HepG2 (cell line): Measurements from ENCODE around the gene SGSM1. TPM values are rescaled to one million over a fixed set of nuclear protein-coding genes. Genes with fewer than 3 reads are reported as not detected.
A peak's percentile ranks its signal among the peaks of the same experiment; 100 is the strongest.

Experiments
- ATAC-seq: fragments of 200-7000 bp; cut with Tn5 transposase; 3 replicates; pipeline ENCODE4 v1.9.1; 2020; ENCODE audit warnings: mild to moderate bottlenecking, moderate library complexity
- BruUV-seq: library from RNA; stranded (reverse); fragments of 400-500 nt; replicated peaks from 2 replicates; lab custom pipeline; 2021; lab: Mats Ljungman, UMichigan
- CTCF ChIA-PET: fragments of 300-600 bp; formaldehyde crosslinking; extraction: SDS; loops from one replicate; lab custom pipeline; 2021; ENCODE audit warnings: low total read pairs, inconsistent platforms, low intra/inter-chr PET ratio; lab: Yijun Ruan, JAX
- POLR2A ChIA-PET: fragments of 350-600 bp; sonication (Branson Sonifier 250); formaldehyde crosslinking; loops from one replicate; lab custom pipeline; 2020; ENCODE audit warnings: antibody characterized with exemption, inconsistent platforms; lab: Yijun Ruan, JAX
- DNase-seq: peaks from one replicate; pipeline ENCODE4 v3.0.0-alpha.2; 2015; ENCODE audit warnings: low spot score
- FAIRE-seq: peaks from 3 replicates; lab custom pipeline; 2011; peaks lifted over from hg19 to GRCh38; lab: Jason Lieb, UNC
- H2AFZ ChIP-seq: one replicate; pipeline ENCODE4 v1.6.1; 2011; ENCODE audit warnings: low read length, inconsistent platforms
- H3K27ac ChIP-seq: fragments of 300-600 bp; 3 replicates; pipeline ENCODE4 v1.8.0; 2011; ENCODE audit warnings: mixed run types, mild to moderate bottlenecking, mixed read lengths, low read length, inconsistent platforms; ENCODE audit not compliant: insufficient read depth; ENCODE audit errors: extremely low read length
- H3K27me3 ChIP-seq, 2 experiments: fragments of 200-600 bp in 1 of 2; 2 replicates in 1 of 2; 3 replicates in 1 of 2; pipeline versions ENCODE4 v1.6.0 to v1.8.0; 2011; ENCODE audit warnings: low read length in 2 of 2, mild to moderate bottlenecking in 2 of 2, moderate library complexity in 2 of 2, inconsistent platforms in 1 of 2; ENCODE audit not compliant: insufficient read depth in 2 of 2, control insufficient read depth in 1 of 2
- H3K36me3 ChIP-seq, 2 experiments: fragments of 200-600 bp in 1 of 2; replicated peaks in 1 of 2; 2 replicates in 1 of 2; 3 replicates in 1 of 2; pipeline versions ENCODE4 v1.5.1 to v1.8.0; 2011; ENCODE audit warnings: low read length in 2 of 2, inconsistent platforms in 1 of 2; ENCODE audit not compliant: insufficient read depth in 2 of 2, control insufficient read depth in 1 of 2
- H3K4me1 ChIP-seq: 2 replicates; pipeline ENCODE4 v1.5.1; 2012; ENCODE audit warnings: low read length, inconsistent platforms; ENCODE audit not compliant: insufficient read depth
- H3K4me2 ChIP-seq: 2 replicates; pipeline ENCODE4 v1.6.0; 2011; ENCODE audit warnings: low read depth, low read length, inconsistent platforms
- H3K4me3 ChIP-seq, 3 experiments: fragments of 200-600 bp in 1 of 3; sonication (generic), shearing (Covaris generic) in 1 of 3; replicated peaks in 1 of 3; 2 replicates each; pipeline ENCODE4 v1.5.1; 2011 to 2016; ENCODE audit warnings: low read length in 3 of 3, inconsistent platforms in 2 of 3, low read depth in 2 of 3, mild to moderate bottlenecking in 2 of 3, control low read depth in 1 of 3, mixed read lengths in 1 of 3; ENCODE audit not compliant: insufficient read depth in 1 of 3
- H3K79me2 ChIP-seq: one replicate; pipeline ENCODE4 v1.6.1; 2011; ENCODE audit warnings: low read length, inconsistent platforms; ENCODE audit not compliant: insufficient read depth
- H3K9ac ChIP-seq: 2 replicates; pipeline ENCODE4 v1.6.0; 2011; ENCODE audit warnings: mild to moderate bottlenecking, low read depth, low read length, inconsistent platforms; ENCODE audit not compliant: insufficient read depth
- H3K9me3 ChIP-seq: 2 replicates; pipeline ENCODE4 v1.5.1; 2012; ENCODE audit warnings: mild to moderate bottlenecking, low read length
- H4K20me1 ChIP-seq: 2 replicates; pipeline ENCODE4 v1.6.0; 2011; ENCODE audit warnings: inconsistent platforms, mild to moderate bottlenecking, low read length, moderate library complexity; ENCODE audit not compliant: insufficient read depth
- JUN ChIP-seq: sonication (generic); formaldehyde crosslinking; IDR thresholded peaks from 2 replicates; pipeline ENCODE4 v1.4.0; 2020; ENCODE audit warnings: mild to moderate bottlenecking, missing genetic modification reagents
- RAD51 ChIP-seq: fragments of 450-650 bp; IDR thresholded peaks from 2 replicates; pipeline ENCODE4 v1.6.1; 2016; ENCODE audit warnings: borderline replicate concordance
- ZBTB21 ChIP-seq: sonication (generic); formaldehyde crosslinking; IDR thresholded peaks from 2 replicates; pipeline ENCODE4 v1.4.0; 2020; ENCODE audit warnings: missing genetic modification reagents
- ZMYM3 ChIP-seq: sonication (generic); formaldehyde crosslinking; IDR thresholded peaks from 2 replicates; pipeline ENCODE4 v1.5.1; 2020; ENCODE audit warnings: mild to moderate bottlenecking, missing genetic modification reagents
- ZNF12 ChIP-seq: sonication (generic); formaldehyde crosslinking; IDR thresholded peaks from 2 replicates; pipeline ENCODE4 v1.5.0; 2020; ENCODE audit warnings: missing genetic modification reagents
- ZNF317 ChIP-seq: sonication (generic); formaldehyde crosslinking; IDR thresholded peaks from 2 replicates; pipeline ENCODE4 v1.5.0; 2020; ENCODE audit warnings: mild to moderate bottlenecking, missing genetic modification reagents
- WGBS: methylation state at CpG from one replicate; pipeline ENCODE4 v1.1.6; 2017; ENCODE audit warnings: low lambda C conversion rate; 5-methylcytosine and 5-hydroxymethylcytosine counted together
- in situ Hi-C: cut with HindIII; loops from 2 replicates; pipeline ENCODE4 v1.10.0; 2017; ENCODE audit warnings: low pct_unique_long_range_greater_than_20kb; ENCODE audit not compliant: extremely low pct_ligation_motif_present
- intact Hi-C: fragments of 100-400 bp; cut with micrococcal nuclease; formaldehyde crosslinking; loops from one replicate; pipeline ENCODE4 v1.10.0; 2022; ENCODE audit not compliant: unreplicated experiment
- polyA plus RNA-seq, 8 experiments: library from polyadenylated mRNA; depleted of rRNA in 3 of 8; stranded (reverse) in 7 of 8; unstranded in 1 of 8; fragments of >200 nt; fragmentation: Illumina TruSeq in 4 of 8; extraction: Trizol in 4 of 8; gene quantifications; 2 replicates each; pipeline versions ENCODE4 v1.2.1 to v1.2.3, GENCODE V29; 2011 to 2016; ENCODE audit warnings: low read depth in 4 of 8, missing spikeins in 1 of 8, mixed read lengths in 1 of 8; ENCODE audit not compliant: insufficient read depth in 1 of 8
- total RNA-seq, 5 experiments: library from RNA; depleted of rRNA; stranded (reverse); fragments of >200 nt; fragmentation: Illumina TruSeq; extraction: Trizol; gene quantifications; 2 replicates each; pipeline ENCODE4 v1.2.3, GENCODE V29; 2016; ENCODE audit warnings: low read depth in 1 of 5
- TF ChIP-seq, protein P1 (sequence below): sonication (generic); formaldehyde crosslinking; IDR thresholded peaks from 2 replicates; pipeline ENCODE4 v1.8.0; 2022; ENCODE audit warnings: low read depth, missing genetic modification reagents

SGSM1 gene
- total and polyA plus RNA-seq, 2 of the 13 experiments (the other 11 are each of a cell fraction or from before 2014, with no cell fraction given): 0.07 TPM; not detected in 1

DNA sequence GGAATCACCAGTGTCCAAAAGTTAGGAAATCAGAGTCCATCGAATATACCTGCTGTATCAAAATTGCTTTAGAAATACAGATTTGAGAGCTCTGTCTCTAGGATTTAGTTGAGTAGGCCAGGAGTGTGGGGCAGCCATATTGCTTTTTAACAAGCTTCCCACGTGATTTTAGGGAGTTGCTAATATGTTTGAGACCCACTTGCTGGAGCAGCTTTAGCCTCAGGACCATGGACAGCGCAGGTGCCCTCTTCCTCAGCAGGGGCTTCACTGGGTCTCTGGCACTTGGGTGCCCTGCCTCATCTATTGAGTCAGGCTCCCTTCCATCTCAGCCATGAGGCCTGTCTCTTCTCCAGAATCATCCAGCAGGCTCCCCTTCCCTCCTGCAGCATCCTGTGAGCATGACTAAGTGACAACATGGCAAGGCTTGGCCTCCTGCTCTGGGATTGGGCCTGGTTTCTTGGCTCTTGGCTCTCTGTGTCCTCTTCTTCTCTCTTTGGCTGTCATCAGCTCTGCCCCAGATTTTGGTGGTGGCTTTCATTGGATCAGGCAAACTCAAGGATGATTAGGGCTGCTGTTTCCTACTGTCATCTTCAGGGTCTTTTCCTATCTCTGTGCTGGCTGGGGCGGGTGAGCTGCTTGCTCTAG lies 70.0 kb downstream of the SGSM1 start (continued):
- TF ChIP-seq ZNF317 (CRISPR knock-in tag) (no peak), ZMYM3 (CRISPR knock-in tag) (no peak)

DNA sequence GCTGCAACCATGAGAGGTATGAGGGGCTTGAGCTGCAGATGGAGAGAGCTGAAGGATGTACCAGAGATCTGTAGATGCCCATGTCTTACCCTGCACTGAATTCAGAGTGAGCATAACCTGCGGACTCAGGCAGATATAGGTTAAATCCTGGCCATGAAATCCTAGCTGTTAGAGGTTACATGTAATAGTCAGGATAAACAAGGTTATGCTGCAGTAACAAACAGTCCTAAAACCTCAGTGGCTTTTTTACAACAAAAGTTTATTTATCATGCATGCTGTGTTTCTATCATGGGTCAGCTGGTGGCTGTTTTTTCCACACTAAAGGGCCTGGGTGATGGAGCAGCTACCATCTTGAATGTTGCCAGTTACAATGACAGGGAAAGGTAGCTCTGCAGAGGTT lies 70.7 kb downstream of the SGSM1 start:
- no peak overlapping the region for H3K4me3 ChIP-seq
- H3K9ac ChIP-seq: no peak overlapping the region
- FAIRE-seq (no peak), ATAC-seq (no peak), DNase-seq (no peak)
- H4K20me1 ChIP-seq: no peaks in the 10 kb centered on the region
- intact Hi-C loops: no loop called here
- BruUV-seq: no TSS peak
- H3K36me3 ChIP-seq: no peaks in the 10 kb centered on the region
- H3K79me2 ChIP-seq: no peaks in the 10 kb centered on the region
- no peak overlapping the region for H3K27ac ChIP-seq
- no peaks in the 10 kb centered on the region for H3K4me1 ChIP-seq
- TF ChIP-seq, protein P1, sequence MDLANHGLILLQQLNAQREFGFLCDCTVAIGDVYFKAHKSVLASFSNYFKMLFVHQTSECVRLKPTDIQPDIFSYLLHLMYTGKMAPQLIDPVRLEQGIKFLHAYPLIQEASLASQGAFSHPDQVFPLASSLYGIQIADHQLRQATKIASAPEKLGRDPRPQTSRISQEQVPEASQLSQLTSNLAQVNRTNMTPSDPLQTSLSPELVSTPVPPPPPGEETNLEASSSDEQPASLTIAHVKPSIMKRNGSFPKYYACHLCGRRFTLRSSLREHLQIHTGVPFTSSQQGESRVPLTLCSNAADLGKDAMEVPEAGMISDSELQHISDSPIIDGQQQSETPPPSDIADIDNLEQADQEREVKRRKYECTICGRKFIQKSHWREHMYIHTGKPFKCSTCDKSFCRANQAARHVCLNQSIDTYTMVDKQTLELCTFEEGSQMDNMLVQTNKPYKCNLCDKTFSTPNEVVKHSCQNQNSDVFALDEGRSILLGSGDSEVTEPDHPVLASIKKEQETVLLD (CRISPR knock-in tag): no peak
- peak; percentile 91 for TF ChIP-seq ZNF12 (CRISPR knock-in tag)
- H3K4me2 ChIP-seq: no peak overlapping the region
- in situ Hi-C loops: no loop called here
- WGBS: 0% methylated on average over 1 of the region's 1 CpG
- H3K27me3 ChIP-seq: no peaks in the 10 kb centered on the region; a peak in 1 of 5 replicates
- ChIA-PET CTCF (no interaction called here), POLR2A (no interaction called here)
- H2AFZ ChIP-seq: no peak overlapping the region
- H3K9me3 ChIP-seq: no peaks in the 10 kb centered on the region

DNA sequence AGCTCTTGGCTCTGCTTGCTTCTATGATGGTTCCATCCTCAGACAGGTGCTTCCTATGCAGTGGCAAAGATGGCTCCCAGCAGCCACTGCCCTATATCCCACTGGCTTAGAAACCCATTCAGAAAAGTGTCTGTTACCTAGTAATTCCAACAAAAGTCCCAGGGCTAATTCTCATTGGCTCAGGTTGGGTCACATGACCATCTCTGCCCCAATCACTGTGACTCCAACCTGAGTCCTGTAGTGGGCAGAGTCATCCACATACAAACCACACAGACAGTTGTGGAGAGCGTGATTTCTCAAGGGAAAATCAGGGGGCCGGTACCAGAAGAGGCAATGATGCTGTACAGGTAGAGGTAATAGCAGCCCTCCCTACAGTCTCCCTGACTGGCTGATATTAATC lies 73.0 kb downstream of the SGSM1 start:
- H3K4me1 ChIP-seq: no peaks in the 10 kb centered on the region
- in situ Hi-C loops: no loop called here
- ATAC-seq (no peak), DNase-seq (no peak), FAIRE-seq (no peak)
- 0% methylated on average over 2 of the region's 2 CpGs for WGBS
- no peaks in the 10 kb centered on the region for H3K79me2 ChIP-seq
- TF ChIP-seq JUN (no peak), RAD51 (0 out of 2 replicates have a peak, but pooled peaks have one; percentile 12), ZBTB21 (CRISPR knock-in tag) (no peak)
- peaks cover 0 to 5% of the 10 kb centered on the region in 2 experiments; a peak in 1 of 5 replicates for H3K27me3 ChIP-seq
- H4K20me1 ChIP-seq: no peaks in the 10 kb centered on the region
- ChIA-PET CTCF (no interaction called here), POLR2A (no interaction called here)
- no peak overlapping the region for H3K4me2 ChIP-seq
- H3K9me3 ChIP-seq: no peaks in the 10 kb centered on the region
- BruUV-seq: no TSS peak
- intact Hi-C loops: no loop called here
- H3K27ac ChIP-seq: no peak overlapping the region
- H3K9ac ChIP-seq: no peak overlapping the region
- no peaks in the 10 kb centered on the region for H3K36me3 ChIP-seq
- no peak overlapping the region for H2AFZ ChIP-seq
- no peak overlapping the region for H3K4me3 ChIP-seq
